NCI-H1105 treated with DMSO at 0.1 percent for 48 hours (cell line): ENCODE measurements around the gene THAP11.
A peak's percentile ranks its signal among the peaks of the same experiment; 100 is the strongest.
"Not testable (repeated sequence)": the region's sequence is repeated elsewhere in the genome, so short reads cannot be mapped to it uniquely, and the experiment has no call there.

ENCODE experiments used
- DNase-seq: peaks from one replicate; lab custom pipeline; 2025; lab: John Stamatoyannopoulos, UW

Gene THAP11

DNA sequence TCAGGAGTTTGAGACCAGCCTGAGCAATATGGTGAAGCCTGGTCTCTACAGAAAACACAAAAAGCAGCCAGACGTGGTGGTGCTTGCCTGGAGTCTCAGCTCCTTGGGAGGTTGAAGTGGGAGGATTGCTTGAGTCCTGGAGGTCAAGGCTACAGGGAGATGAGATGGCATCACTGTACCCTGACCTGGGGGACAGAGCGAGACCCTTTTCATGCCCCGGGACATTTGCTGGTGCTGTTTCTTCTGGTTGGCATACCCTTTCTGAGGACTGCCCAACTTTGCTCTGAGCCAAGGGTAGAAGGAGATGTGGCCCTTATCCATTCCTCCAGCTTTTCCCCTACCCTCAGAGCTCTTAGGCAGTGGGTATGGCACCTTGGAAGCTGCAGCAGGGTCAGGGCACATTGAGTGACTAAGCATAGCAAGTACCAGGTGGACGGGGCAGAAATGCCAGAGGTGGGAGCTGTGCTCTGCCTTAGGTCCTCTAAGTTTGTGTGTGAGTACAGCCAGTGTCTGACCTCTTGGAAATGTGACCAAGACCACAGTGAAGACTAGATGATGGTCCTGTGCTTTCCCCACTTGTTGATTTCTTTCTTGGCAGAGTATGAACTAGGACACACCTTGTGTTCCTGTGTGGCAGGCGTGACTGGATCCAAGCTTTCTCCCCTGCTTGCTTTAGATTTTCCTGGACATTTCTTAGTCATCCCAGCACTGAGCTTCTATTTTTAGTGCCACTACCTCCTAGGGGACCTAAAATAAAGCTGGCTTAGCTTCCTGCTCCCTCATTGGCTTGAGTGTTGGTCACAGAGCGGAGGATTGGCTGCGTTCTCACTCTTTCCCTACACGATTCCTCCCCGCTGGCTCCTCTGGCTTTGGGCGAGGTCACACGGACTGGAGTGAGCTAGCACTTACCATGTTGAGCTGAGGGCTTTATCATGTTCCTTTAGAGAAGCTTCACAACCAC is 20.8 kb downstream of the THAP11 start:
- DNase-seq, result no peak

DNA sequence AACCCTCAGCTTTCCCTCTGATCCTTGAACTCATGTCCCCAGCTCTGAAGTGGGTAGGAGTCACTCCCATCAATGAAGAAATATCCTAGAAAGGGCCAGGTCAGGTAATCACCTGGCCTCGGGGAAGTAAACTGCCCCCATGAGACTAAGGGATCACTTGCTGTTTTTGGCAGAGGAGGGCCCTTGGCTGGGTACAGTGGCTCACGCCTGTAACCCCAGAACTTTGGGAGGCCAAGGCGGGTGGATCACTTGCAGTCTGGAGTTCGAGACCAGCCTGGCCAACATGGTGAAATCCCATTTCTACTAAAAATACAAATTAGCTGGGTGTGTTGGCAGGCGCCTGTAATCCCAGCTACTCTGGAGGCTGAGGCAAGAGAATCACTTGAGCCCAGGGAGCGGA is 21.9 kb downstream of the THAP11 start:
- not testable (repeated sequence) for DNase-seq

DNA sequence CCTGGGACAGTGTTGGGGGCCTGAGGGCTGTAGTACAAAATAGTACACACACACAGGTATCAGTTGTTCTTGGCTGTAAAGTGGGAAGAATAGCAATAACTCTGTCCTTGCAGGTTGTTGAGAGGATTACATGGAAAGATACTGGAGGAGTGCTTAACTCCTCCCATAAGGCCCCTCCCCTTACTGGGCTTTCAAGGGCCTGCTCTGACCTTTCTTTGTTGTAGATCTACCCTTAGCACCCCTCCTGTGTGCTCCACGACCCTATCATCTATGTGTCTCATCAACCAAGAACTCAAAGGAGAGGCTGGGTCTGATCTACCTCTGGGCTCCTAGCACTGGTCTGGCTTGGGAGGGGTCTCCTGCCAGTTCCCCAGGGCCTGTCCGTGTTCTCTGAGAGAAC is 22.5 kb downstream of the THAP11 start:
- DNase-seq, result no peak

DNA sequence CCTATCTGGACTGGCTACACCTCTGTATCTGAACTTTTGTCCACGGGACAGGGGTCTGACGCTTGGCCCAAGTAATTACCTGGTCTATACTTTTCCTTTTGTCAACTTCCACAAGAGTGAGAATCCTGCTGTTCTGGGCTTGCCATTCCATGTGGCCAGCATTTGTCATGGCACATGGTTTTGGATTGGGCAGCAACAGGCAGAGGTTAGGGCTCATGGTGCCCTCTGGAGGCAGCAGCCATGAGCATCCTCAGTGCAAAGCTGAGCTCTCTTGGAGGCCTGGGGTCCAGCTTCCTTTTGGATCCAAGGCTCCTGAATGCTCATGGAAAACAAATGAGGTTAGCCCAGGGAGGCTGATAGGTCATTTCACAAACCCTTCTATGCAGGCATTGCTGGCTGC is 23.2 kb downstream of the THAP11 start:
- no peak for DNase-seq

DNA sequence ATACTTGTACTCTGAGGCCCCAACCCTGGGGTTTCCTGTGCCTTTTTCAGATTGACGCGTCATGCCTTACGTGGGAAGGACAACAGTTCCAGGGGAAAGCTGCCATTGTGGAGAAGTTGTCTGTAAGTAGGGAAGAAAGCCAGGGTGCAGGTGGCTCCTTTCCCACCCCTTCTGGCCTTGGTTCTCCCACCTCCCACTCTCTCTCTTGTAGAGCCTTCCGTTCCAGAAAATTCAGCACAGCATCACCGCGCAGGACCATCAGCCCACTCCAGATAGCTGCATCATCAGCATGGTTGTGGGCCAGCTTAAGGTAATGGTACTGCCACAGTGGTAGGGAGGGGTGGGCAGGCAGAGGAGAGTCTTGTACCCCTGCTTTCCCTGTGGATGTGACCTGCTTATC is 26.2 kb downstream of the THAP11 start:
- DNase-seq, result no peak

DNA sequence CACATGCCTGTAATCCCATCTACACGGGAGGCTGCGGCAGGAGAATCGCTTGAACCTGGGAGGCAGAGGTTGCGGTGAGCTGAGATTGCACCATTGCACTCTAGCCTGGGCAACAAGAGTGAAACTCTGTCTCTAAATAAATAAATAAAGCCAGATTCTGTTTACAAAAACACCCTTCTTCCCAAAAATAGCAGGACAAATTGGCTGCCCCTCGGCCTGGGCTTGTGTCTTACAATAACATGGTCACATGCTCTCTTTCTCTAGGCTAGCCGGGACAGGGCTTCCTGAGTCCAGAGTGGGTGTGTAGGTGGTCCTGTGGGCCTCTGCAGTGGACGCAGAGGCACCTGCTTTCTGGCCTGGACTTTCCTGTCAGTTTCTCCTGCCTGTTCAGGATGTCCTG is 27.5 kb downstream of the THAP11 start:
- no peak for DNase-seq

DNA sequence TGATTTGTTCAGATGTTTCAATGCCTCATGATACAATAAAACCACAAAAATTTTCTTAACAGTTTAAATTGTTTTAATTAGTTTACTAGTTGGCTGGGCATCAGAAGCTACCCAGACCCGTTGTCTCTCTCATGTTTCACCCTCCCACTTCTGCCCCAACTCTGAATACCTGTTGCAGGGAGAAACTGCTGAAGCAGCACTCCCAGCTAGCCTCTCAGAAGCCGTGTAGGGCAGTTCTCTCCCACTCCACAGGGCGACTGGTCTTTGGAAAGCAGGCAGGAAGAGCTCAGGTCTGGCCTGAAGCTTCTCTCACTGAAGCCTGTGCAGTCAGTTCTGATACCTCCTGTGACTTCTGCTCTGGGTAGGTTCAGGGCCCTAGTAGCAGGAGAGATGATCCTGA is 29.1 kb downstream of the THAP11 start:
- DNase-seq, result no peak

DNA sequence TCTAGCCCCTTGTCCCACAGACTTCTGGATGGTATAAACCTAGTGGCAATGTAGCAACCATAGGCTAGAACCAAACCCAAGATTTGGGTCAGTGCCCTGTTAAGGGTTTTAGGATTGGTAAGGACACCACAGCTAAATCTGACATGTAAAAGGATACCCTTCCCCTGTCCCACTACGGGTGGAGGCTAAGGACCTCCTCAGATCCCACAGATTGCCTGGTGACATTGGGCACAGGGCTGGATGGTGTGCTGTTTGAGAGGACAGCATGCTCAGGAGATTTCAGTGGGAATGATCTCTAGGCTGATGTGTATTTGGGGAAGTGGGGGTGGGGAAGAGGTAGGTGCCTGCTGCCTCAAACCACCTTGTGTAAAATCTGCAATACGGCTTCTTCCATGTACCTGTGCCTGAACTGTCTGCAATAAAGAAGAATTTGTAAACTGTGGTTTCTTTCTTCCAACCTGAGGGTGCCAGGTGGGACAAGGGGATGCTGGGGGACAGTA is 30.1 kb downstream of the THAP11 start:
- no peak for DNase-seq

DNA sequence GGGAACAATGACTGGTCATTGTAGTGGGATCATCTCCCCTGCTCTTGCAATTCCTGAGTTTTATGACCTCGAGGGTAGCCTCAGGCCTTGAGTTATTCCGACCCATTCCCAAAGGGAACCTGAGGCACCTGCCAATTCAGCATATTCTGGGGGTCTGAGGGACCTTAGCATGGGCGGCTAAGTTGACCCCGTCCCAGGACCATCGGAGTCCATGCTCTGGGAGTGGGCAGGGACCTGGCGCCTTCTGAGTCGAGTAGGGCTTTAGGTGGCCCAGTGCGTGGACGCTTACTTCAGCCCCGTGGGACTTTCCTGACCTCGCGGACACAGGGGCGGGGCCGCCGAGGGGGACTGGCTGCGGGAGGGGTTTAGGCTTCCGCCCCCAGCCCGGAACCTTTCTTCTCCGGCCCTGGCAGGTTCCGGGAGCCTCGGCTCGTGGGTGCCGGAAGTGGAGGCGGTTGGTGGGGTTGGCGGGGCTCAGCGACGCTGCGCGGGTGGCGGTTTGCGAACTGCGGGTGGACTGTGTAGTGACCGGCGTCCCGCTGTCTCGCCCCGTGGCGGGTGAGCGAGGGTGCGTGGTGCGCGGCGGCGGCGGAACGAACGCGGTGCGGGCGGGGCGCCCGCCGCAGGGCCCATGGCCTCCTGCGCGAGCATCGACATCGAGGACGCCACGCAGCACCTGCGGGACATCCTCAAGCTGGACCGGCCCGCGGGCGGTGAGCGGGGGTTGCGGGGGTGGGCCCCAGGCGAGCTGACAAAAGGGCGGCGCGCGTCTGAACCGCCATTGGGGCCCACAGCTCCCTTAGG is 30.7 kb downstream of the THAP11 start, which contains the start of gene EDC4:
Gene EDC4, plus strand, starts transcription at position 422 of the 804 bp plus-strand sequence. Its CDS starts 210 bp downstream, at position 632.
- peak; percentile 29 for DNase-seq

DNA sequence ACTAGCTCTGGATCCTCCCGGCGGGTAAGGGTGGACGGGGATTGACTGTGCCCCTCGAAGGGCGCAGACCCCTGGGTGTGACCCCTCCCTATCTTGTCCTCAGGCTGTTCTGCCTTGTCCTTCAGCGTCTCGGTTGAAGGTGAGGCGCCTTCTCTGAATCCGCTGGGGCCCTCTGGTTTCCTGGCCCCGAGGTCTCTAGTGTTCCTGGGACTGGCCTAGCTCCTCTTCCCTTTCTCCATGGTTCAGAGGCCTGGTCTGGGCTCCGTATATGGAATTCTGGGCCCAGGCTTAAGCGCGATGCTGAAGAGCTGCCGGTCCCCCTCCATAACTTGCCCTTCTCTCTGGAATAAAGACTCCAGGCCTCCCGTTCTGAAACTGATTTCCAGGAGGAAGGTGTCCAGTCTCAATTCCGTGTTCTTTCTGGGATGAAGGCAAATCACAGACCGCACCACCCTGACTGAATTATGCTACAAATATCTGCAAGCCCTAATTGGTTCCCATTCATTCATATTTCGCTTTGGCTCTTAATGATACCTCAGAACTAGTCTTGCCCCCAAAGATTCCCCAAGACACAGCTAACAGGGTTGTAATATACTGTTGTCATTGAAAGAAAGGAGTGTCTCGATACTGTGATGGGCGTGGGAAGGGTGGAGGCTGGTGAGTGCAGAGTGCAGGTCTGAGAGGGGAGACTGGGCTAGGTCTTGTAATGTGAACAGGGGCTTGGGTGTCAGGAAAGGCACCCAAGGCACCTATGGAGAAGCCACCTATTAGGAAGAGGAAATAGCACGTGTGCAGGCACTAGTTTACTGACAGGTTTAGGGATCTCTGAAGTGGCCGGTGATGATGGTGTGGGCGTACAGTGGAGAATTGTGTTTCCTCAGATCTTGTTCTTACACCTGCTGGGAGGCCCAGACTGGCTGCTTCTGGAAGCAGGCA is 31.6 kb downstream of the THAP11 start:
- DNase-seq, result no peak

DNA sequence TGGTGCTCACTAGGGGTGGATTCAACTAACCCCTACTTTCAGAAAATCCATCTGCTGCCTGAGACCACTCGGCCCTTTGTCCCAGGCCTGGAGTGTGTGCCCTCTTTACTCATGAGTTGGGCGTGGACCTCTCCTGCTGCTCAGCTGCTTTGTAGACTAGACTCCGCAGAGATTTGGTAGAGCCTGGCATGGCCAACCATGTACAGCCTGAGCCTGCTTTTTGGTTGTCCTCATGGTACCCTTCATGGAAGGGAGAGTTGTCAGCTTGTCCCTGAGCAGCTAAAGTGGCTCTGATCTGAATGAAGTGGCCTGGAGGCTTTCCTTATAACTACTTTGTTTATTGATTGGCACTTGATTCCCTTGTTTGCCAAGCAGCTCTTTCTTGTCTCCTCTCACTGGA is 32.3 kb downstream of the THAP11 start:
- DNase-seq, result no peak

DNA sequence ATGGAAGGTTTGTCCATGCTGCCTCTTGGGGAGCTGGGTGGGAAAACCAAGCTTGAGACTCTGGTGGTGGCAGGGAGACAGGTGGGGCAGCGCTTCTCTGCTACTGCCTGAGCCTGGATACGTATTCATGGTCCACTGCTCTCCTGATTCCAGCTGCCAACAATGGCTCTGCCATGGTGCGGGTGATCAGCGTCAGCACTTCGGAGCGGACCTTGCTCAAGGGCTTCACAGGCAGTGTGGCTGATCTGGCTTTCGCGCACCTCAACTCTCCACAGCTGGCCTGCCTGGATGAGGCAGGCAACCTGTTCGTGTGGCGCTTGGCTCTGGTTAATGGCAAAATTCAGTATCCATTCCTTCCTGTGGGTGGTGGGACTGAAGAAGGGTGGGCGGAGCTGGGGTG is 34.9 kb downstream of the THAP11 start:
- no peak for DNase-seq

DNA sequence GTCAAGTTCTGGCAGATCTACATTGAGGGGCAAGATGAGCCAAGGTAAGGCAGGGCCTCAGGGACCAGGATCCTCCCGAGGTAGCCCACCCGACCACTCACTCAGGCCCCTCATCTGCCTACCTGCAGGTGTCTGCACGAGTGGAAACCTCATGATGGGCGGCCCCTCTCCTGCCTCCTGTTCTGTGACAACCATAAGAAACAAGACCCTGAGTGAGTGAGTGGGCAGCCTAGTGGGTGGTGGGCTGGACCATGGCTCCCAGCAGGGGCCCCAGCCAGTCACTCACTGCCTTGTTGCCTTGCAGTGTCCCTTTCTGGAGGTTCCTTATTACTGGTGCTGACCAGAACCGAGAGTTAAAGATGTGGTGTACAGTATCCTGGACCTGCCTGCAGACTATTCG is 36.1 kb downstream of the THAP11 start:
- DNase-seq, result no peak

DNA sequence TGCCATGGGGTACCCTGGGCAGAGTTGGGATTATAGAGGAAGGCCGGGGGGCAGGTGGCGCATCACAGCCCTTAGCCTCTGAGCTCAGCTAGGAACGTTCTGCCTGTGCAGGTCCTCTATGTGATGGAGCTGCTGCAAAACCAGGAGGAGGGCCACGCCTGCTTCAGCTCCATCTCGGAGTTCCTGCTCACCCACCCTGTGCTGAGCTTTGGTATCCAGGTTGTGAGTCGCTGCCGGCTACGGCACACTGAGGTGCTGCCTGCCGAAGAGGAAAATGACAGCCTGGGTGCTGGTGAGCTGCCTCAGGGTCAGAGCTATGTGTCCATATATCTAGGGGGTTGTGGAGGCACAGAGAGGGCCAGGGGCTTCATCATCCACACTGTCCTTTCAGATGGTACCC is 36.7 kb downstream of the THAP11 start:
- DNase-seq, result no peak

DNA sequence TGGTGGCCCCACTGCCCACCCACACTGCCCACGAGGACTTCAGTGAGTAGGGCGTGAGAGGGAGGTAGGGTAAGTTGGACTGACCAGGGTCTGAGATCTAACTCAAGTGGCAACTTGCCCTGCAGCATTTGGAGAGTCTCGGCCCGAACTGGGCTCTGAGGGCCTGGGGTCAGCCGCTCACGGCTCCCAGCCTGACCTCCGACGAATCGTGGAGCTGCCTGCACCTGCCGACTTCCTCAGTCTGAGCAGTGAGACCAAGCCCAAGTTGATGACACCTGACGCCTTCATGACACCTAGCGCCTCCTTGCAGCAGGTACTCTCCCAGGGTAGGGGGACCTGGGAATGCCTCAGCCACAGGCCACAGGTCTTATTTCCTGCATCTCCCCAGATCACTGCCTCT is 37.3 kb downstream of the THAP11 start:
- DNase-seq, result no peak

DNA sequence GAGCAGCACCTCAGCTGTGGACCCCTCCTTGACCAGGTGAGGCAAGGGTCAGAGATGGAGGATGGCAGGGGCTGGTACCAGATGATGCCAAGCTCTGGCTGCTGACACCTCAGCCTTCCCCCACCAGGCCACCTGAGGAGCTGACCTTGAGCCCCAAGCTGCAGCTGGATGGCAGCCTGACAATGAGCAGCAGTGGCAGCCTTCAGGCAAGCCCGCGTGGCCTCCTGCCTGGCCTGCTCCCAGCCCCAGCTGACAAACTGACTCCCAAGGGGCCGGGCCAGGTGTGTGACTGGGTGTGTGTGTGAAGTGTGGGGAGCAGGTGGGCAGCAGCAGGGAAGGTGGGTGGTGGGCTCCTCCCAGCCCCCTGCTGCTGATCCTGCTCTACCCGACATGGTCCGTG is 37.8 kb downstream of the THAP11 start:
- DNase-seq, result no peak

DNA sequence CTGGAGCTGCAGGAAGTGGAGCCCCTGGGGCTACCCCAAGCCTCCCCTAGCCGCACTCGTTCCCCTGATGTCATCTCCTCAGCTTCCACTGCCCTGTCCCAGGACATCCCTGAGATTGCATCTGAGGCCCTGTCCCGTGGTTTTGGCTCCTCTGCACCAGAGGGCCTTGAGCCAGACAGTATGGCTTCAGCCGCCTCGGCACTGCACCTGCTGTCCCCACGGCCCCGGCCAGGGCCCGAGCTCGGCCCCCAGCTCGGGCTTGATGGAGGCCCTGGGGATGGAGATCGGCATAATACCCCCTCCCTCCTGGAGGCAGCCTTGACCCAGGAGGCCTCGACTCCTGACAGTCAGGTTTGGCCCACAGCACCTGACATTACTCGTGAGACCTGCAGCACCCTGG is 38.5 kb downstream of the THAP11 start:
- DNase-seq, result no peak

DNA sequence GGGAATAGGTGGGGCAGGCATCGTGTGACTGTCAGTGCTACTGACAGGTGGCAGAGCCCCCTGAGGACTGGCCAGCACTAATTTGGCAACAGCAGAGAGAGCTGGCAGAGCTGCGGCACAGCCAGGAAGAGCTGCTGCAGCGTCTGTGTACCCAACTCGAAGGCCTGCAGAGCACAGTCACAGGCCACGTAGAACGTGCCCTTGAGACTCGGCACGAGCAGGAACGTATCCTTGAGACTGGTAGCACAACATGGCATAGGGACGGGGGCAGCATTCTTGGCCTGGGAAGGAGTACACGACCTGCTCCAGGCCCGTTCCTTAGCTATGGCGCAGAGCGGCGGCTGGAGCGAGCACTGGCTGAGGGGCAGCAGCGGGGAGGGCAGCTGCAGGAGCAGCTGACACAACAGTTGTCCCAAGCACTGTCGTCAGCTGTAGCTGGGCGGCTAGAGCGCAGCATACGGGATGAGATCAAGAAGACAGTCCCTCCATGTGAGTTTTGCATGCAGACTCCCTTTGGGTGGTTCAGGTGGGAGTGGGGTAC is 39.6 kb downstream of the THAP11 start:
- DNase-seq, result no peak

DNA sequence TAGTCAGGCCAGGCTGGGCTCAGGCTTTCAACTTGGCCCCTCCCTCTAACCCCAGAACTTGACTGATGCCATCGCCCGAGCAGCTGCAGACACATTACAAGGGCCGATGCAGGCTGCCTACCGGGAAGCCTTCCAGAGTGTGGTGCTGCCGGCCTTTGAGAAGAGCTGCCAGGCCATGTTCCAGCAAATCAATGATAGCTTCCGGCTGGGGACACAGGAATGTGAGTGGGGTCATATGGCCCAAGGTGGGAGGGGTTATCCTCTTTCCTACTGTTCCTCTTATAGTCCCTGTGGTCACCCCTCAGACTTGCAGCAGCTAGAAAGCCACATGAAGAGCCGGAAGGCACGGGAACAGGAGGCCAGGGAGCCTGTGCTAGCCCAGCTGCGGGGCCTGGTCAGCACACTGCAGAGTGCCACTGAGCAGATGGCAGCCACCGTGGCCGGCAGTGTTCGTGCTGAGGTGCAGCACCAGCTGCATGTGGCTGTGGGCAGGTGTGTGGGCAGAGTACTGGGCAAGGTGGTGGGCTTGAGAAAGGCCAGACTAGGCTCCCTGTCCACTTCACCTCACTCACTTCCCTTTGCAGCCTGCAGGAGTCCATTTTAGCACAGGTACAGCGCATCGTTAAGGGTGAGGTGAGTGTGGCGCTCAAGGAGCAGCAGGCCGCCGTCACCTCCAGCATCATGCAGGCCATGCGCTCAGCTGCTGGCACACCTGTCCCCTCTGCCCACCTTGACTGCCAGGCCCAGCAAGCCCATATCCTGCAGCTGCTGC is 40.4 kb downstream of the THAP11 start:
- no peak for DNase-seq

DNA sequence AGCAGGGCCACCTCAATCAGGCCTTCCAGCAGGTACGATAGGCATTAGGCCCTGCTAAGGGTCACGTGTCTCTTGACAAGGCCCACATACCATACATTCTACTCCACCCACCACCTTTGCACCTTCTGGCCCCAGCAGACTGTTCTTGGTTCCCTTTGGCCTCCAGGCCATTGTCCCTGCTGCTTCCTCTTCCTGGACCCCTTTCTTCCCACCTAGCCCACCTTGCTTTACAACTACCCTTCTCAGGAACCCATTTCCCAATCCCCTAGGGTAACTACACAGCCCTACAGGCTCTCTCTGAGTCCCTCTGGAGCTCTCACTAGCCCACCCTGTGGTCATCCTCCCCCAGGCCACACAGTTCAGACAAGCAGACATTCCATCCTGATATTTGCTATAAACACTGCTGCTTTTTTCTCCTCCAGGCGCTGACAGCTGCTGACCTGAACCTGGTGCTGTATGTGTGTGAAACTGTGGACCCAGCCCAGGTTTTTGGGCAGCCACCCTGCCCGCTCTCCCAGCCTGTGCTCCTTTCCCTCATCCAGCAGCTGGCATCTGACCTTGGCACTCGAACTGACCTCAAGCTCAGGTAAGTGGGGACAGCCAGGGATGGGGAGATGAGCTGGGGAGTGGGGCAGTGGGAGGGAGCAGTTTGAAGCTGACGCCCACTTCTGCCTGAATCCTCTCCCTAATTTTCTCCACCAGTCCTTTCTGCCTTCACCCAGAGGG is 41.2 kb downstream of the THAP11 start:
- DNase-seq, result no peak
